Fibroblast of mammary gland (primary cell): ENCODE data around the gene GAP43.

Source experiments
- DNase-seq: peaks from one replicate; pipeline ENCODE4 v3.0.0-alpha.2; 2010; ENCODE audit warnings: low read depth
- H3K4me3 ChIP-seq: 2 replicates; pipeline ENCODE4 v1.5.1; 2011; ENCODE audit warnings: low read depth, mild to moderate bottlenecking, low read length, moderate library complexity; ENCODE audit not compliant: control insufficient read depth
- CTCF ChIP-seq: conservative IDR thresholded peaks from 2 replicates; pipeline ENCODE4 v1.5.1; 2011; ENCODE audit warnings: low read depth, low read length, inconsistent platforms; ENCODE audit not compliant: control insufficient read depth, insufficient read depth

The GAP43 gene

GRCh38 chr3:115588201-115589115 is 34.9 kb upstream of the GAP43 start:
- TF ChIP-seq CTCF, result no peak
- no peak overlapping the region for H3K4me3 ChIP-seq
- DNase-seq, result no peak

- no peak for TF ChIP-seq CTCF
- H3K4me3 ChIP-seq, result no peak overlapping the region
- no peak for DNase-seq
Observed at GRCh38 chr3:115590873-115591272, 32.4 kb upstream of the GAP43 start.

- H3K4me3 ChIP-seq, result no peak overlapping the region
- no peak for DNase-seq
- TF ChIP-seq CTCF, result no peak
Observed at GRCh38 chr3:115595611-115596275, 27.6 kb upstream of the GAP43 start.

GRCh38 chr3:115598216-115598615 is 25.1 kb upstream of the GAP43 start:
- no peak overlapping the region for H3K4me3 ChIP-seq
- no peak for DNase-seq
- TF ChIP-seq CTCF, result no peak

- no peak for DNase-seq
- H3K4me3 ChIP-seq, result no peak overlapping the region
- TF ChIP-seq CTCF, result no peak
Observed at GRCh38 chr3:115602194-115602593, 21.1 kb upstream of the GAP43 start.

- no peak overlapping the region for H3K4me3 ChIP-seq
- no peak for DNase-seq
- TF ChIP-seq CTCF, result no peak
Observed at GRCh38 chr3:115611630-115612029, 11.7 kb upstream of the GAP43 start.
